Measurements from ENCODE around the gene RASSF3.
A peak's percentile ranks its signal among the peaks of the same experiment; 100 is the strongest.
"Not testable (repeated sequence)": the region's sequence is repeated elsewhere in the genome, so short reads cannot be mapped to it uniquely, and the experiment has no call there.

The RASSF3 gene

GRCh38 chr12:64612843-64613242 is 2.5 kb downstream of the RASSF3 start:
- Histone ChIP-seq H3K27me3 (ENCODE audit: insufficient read depth, low read length) (no peaks in the 10 kb centered on the region), H3K79me2 (ENCODE audit: insufficient read depth, low read length) (peaks cover 17% of the 10 kb centered on the region), H3K9me2 (ENCODE audit: low read depth, low read length) (no peaks in the 10 kb centered on the region), H3K4me2 (ENCODE audit: low read length) (peak overlapping the region; percentile 75), H3K4me1 (ENCODE audit: insufficient read depth, low read length, severe bottlenecking) (peaks cover 64% of the 10 kb centered on the region), H4K20me1 (ENCODE audit: insufficient read depth, low read length) (no peaks in the 10 kb centered on the region), H3K9me3 (ENCODE audit: low read length) (no peaks in the 10 kb centered on the region), H3K4me3 (ENCODE audit: low read depth, low read length, poor library complexity, severe bottlenecking) (peak overlapping the region; percentile 72), H3F3A (ENCODE audit: insufficient read depth, low read length) (peaks cover 10% of the 10 kb centered on the region), H2AFZ (ENCODE audit: low read length) (no peak overlapping the region), H3K36me3 (ENCODE audit: insufficient read depth, low read length) (0 out of 2 replicates have a peak, but pooled peaks cover 5% of the 10 kb centered on the region), H3K27ac (ENCODE audit: low read depth, low read length, poor library complexity, severe bottlenecking) (peak overlapping the region; percentile 72), H3K9ac (ENCODE audit: low read length) (peak overlapping the region; percentile 19; the same call in 1 of the 2 replicates)
- TF ChIP-seq CTCF (IDR thresholded peaks at IDR 0.05; ENCODE audit: low read length) (no peak), EZH2 (IDR thresholded peaks at IDR 0.05; ENCODE audit: borderline replicate concordance, low read length) (no peak)

- not testable (repeated sequence) for H4K20me1 ChIP-seq (ENCODE audit: insufficient read depth, low read length); H3K27me3 ChIP-seq (ENCODE audit: insufficient read depth, low read length); H3K9ac ChIP-seq (ENCODE audit: low read length); H3F3A ChIP-seq (ENCODE audit: insufficient read depth, low read length); H3K4me3 ChIP-seq (ENCODE audit: low read depth, low read length, poor library complexity, severe bottlenecking); H3K9me2 ChIP-seq (ENCODE audit: low read depth, low read length); H3K36me3 ChIP-seq (ENCODE audit: insufficient read depth, low read length); H3K9me3 ChIP-seq (ENCODE audit: low read length); H2AFZ ChIP-seq (ENCODE audit: low read length)
- peak overlapping the region; percentile 72 for H3K27ac ChIP-seq (ENCODE audit: low read depth, low read length, poor library complexity, severe bottlenecking)
- H3K79me2 ChIP-seq (ENCODE audit: insufficient read depth, low read length), result peaks cover 21% of the 10 kb centered on the region
- H3K4me2 ChIP-seq (ENCODE audit: low read length), result peak overlapping the region; percentile 75; the same call in 1 of the 2 replicates
- peaks cover 61% of the 10 kb centered on the region for H3K4me1 ChIP-seq (ENCODE audit: insufficient read depth, low read length, severe bottlenecking)
These were observed 3.6 kb downstream of the RASSF3 start for GRCh38 chr12:64613775-64614398.

DNA sequence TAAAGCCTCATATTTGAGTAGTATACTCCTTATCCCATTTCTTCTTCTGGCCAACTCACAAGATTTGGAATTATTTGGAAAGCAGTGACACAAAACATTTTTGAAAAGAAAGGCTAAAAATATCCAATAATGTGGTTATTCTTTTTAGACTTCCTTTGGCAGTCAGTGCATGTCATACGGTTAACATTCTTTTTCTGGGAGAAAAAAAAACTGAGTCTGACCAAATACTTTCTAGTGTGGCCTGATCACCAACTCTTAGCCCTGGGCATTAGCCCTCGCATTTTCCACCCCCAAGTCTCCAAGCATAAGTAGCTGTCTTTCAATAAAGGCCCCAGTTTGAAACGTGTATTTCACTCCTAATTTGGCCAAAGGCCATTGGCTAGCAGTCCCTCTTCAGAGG is 5.9 kb downstream of the RASSF3 start:
- H3K4me3 ChIP-seq (ENCODE audit: low read depth, low read length, poor library complexity, severe bottlenecking), result no peak overlapping the region
- H4K20me1 ChIP-seq (ENCODE audit: insufficient read depth, low read length), result no peaks in the 10 kb centered on the region
- H3K27ac ChIP-seq (ENCODE audit: low read depth, low read length, poor library complexity, severe bottlenecking), result peak overlapping the region; percentile 65
- H3K9me3 ChIP-seq (ENCODE audit: low read length), result no peaks in the 10 kb centered on the region
- H3K79me2 ChIP-seq (ENCODE audit: insufficient read depth, low read length), result peaks cover 31% of the 10 kb centered on the region
- H3F3A ChIP-seq (ENCODE audit: insufficient read depth, low read length), result no peaks in the 10 kb centered on the region; the same call in 1 of the 2 replicates
- no peaks in the 10 kb centered on the region for H3K27me3 ChIP-seq (ENCODE audit: insufficient read depth, low read length)
- H3K36me3 ChIP-seq (ENCODE audit: insufficient read depth, low read length), result 0 out of 2 replicates have a peak, but pooled peaks cover 5% of the 10 kb centered on the region
- no peak for TF ChIP-seq EZH2 (IDR thresholded peaks at IDR 0.05; ENCODE audit: borderline replicate concordance, low read length)
- no peak for TF ChIP-seq CTCF (IDR thresholded peaks at IDR 0.05; ENCODE audit: low read length)
- peaks cover 74% of the 10 kb centered on the region for H3K4me1 ChIP-seq (ENCODE audit: insufficient read depth, low read length, severe bottlenecking)
- no peak overlapping the region for H2AFZ ChIP-seq (ENCODE audit: low read length)
- no peak overlapping the region; the same call in 1 of the 2 replicates for H3K4me2 ChIP-seq (ENCODE audit: low read length)
- no peak overlapping the region for H3K9ac ChIP-seq (ENCODE audit: low read length)
- H3K9me2 ChIP-seq (ENCODE audit: low read depth, low read length), result no peaks in the 10 kb centered on the region
